Measurements from ENCODE around the gene PIK3R6.

DNA sequence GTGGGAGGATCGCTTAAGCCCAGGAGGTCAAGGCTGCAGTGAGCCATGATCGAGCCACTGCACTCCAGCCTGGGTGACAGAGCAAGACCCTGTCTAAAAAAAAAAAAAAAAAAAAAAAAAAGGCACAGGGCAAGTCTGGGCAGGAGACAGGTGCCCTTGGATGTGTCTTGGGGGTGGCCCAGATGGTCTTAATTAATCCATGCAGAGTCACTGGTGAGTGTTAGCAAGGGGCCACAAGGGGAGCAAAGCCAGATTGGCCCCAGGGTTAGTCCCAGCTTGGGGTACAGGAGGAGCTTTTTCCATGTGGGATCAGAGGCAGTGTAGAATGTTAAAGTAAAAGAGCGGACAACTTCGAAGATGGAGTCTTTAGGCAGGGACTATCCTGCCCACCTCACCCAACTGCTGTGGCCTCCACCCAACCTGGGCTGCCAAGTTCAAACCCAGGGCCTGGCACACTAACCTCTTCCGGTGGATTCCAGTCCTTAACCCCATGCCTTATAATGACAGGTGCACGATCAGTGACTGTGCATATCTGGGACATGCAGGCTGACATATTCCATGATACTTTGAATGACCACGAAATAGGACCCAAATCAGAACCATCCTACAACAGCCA lies 36.1 kb downstream of the PIK3R6 start:
- TF ChIP-seq, protein P1, sequence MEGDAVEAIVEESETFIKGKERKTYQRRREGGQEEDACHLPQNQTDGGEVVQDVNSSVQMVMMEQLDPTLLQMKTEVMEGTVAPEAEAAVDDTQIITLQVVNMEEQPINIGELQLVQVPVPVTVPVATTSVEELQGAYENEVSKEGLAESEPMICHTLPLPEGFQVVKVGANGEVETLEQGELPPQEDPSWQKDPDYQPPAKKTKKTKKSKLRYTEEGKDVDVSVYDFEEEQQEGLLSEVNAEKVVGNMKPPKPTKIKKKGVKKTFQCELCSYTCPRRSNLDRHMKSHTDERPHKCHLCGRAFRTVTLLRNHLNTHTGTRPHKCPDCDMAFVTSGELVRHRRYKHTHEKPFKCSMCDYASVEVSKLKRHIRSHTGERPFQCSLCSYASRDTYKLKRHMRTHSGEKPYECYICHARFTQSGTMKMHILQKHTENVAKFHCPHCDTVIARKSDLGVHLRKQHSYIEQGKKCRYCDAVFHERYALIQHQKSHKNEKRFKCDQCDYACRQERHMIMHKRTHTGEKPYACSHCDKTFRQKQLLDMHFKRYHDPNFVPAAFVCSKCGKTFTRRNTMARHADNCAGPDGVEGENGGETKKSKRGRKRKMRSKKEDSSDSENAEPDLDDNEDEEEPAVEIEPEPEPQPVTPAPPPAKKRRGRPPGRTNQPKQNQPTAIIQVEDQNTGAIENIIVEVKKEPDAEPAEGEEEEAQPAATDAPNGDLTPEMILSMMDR (IDR thresholded peaks at IDR 0.05), result no peak
- TF ChIP-seq POLR2A (IDR thresholded peaks at IDR 0.05), result no peak
